ENCODE measurements around the gene RIPOR2. TPM values are rescaled to one million over a fixed set of nuclear protein-coding genes. Genes with fewer than 3 reads are reported as not detected.

The RIPOR2 gene
- total and polyA plus RNA-seq, 8 donors: 2.0 to 19.3 (median 9.4) TPM; not detected in 1

DNA sequence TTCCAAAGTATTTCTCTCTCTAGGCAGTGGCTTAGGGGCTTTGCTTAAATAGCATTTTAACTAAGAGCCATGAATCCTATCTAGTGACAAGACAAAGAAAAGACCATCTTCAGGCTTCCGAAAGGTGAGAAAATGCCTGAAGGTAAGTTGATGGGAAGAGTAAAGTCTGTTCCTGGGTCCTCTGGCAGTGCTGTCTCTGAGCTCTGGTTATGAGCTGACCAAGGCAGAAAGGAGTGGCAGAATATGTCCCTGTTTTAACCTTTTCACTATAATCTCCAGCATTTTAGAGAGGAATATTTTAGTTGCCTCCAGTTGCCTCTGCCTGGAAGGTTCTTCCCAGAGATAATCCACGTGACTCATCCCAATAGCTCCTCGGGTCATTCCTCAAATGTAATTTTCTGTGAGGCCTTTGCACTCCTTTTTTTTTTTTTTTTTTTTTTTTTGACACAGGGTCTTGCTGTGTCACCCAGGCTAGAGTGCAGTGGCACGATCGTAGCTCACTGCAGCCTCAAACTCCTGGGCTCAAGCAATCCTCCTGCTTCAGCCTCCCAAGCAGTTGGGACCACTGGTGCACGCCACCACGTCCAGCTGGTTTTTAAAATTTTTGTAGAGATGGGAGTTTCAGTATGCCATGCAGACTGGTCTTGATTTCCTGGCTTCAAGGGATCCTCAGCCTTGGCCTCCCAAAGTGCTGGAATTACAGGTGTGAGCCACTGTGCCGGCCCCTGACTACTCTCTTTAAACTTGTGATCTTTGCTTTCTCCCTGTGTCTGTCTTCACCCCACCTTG is 133.3 kb downstream of the RIPOR2 start:
- Histone ChIP-seq H3K9me3 (no peaks in the 10 kb centered on the region), H3K27me3 (no peaks in the 10 kb centered on the region), H3K36me3 (peaks cover 0 to 23% (median 10%) of the 10 kb centered on the region in 4 donors), H3K27ac (no peak overlapping the region), H3K4me3 (no peak overlapping the region), H3K4me1 (no peaks in the 10 kb centered on the region)
- DNase-seq: no peak
- intact Hi-C loops (cut with DNase I; ENCODE audit: low total_unique reads): no loop called here
- TF ChIP-seq, protein P1, sequence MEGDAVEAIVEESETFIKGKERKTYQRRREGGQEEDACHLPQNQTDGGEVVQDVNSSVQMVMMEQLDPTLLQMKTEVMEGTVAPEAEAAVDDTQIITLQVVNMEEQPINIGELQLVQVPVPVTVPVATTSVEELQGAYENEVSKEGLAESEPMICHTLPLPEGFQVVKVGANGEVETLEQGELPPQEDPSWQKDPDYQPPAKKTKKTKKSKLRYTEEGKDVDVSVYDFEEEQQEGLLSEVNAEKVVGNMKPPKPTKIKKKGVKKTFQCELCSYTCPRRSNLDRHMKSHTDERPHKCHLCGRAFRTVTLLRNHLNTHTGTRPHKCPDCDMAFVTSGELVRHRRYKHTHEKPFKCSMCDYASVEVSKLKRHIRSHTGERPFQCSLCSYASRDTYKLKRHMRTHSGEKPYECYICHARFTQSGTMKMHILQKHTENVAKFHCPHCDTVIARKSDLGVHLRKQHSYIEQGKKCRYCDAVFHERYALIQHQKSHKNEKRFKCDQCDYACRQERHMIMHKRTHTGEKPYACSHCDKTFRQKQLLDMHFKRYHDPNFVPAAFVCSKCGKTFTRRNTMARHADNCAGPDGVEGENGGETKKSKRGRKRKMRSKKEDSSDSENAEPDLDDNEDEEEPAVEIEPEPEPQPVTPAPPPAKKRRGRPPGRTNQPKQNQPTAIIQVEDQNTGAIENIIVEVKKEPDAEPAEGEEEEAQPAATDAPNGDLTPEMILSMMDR (IDR thresholded peaks at IDR 0.05): no peak
- TF ChIP-seq POLR2A (IDR thresholded peaks at IDR 0.05) (no peak), EP300 (IDR thresholded peaks at IDR 0.05) (no peak), POLR2AphosphoS5 (IDR thresholded peaks at IDR 0.05) (no peak)
- 78 to 95% (median 91%) methylated on average over 6 to 8 of the region's 8 CpGs for WGBS, 5 donors

DNA sequence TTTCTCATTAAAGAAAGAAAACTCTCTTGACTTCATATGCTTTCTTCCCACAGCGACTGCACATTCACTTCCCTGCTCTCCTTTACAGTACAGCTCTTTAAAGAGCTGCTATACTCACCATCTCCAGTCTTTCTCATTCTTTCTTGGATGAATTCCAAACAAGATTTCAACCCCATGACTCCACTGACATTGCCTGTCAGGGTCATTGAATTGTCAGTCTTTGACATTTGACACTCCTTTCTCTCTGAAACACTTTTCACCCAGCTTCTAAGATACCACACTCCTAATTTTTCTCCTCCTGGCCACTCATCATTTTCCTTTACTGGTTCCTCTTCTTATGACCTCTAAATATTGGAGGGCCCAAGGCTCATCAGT is 136.2 kb downstream of the RIPOR2 start:
- WGBS, 5 donors: 90 to 97% (median 91%) methylated on average over 1 of the region's 1 CpG
- H3K9me3 ChIP-seq: no peaks in the 10 kb centered on the region
- DNase-seq: no peak
- H3K27ac ChIP-seq: no peak overlapping the region
- H3K4me1 ChIP-seq: no peaks in the 10 kb centered on the region
- no peaks in the 10 kb centered on the region for H3K27me3 ChIP-seq
- H3K36me3 ChIP-seq: peaks cover 0 to under 1% (median 0%) of the 10 kb centered on the region in 4 donors
- intact Hi-C loops (cut with DNase I; ENCODE audit: low total_unique reads): no loop called here
- no peak overlapping the region for H3K4me3 ChIP-seq
- TF ChIP-seq EP300 (IDR thresholded peaks at IDR 0.05) (no peak), POLR2AphosphoS5 (IDR thresholded peaks at IDR 0.05) (no peak), POLR2A (IDR thresholded peaks at IDR 0.05) (no peak)
- TF ChIP-seq, protein P1 (IDR thresholded peaks at IDR 0.05): no peak

DNA sequence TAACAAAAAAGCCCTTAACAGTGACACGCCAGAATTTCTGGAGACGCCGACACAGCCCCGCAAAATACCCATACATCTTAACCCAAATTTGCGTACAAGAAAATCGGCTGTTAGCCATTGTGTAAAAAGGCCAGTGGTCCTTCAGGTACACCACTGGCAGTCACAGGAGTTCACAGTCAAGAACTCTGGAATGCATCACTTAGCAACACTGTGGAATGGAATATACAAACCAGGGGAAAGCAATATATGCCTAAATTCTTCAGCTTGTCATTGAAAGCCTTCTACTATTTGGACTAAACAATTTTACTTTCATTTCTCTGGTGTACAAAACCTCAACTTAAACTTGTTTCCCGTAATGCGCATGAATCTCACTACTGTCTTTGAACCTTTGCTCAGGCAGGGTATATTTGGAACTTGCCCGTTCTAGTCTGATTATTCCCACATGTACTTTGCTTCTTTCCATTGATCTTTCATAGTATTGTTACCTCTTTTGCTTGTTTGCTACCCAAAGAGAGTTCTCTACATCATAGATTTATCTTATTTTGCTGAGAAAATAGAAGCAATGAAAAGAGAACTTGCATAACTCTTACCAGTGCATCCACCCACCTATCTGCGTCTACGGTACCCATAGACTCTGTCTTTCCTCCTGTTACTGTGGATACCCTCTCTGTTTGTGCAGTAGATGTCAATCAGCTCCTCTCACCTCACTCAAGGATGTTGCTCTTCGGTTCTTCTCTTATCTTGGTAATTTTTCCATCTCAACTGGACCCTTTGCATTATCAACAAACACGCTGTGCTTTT is 136.8 kb downstream of the RIPOR2 start, which contains the start of gene ARMH2:
TSS of gene ARMH2 (minus strand) at position 178 of the 801 bp plus-strand sequence. CDS start at position 118, 60 bp downstream.
- no peaks in the 10 kb centered on the region for H3K4me1 ChIP-seq
- H3K36me3 ChIP-seq: no peaks in the 10 kb centered on the region
- TF ChIP-seq POLR2AphosphoS5 (IDR thresholded peaks at IDR 0.05): no peak
- TF ChIP-seq, protein P1 (IDR thresholded peaks at IDR 0.05): no peak
- no peak for TF ChIP-seq POLR2A (IDR thresholded peaks at IDR 0.05)
- TF ChIP-seq EP300 (IDR thresholded peaks at IDR 0.05): no peak
- no peaks in the 10 kb centered on the region for H3K9me3 ChIP-seq
- 91 to 95% (median 92%) methylated on average over 13 of the region's 13 CpGs for WGBS, 5 donors
- H3K27me3 ChIP-seq: no peaks in the 10 kb centered on the region
- no peak within 1 kb of the TSS for H3K27ac ChIP-seq
- DNase-seq: no peak
- no peak within 1 kb of the TSS for H3K4me3 ChIP-seq
- intact Hi-C loops (cut with DNase I; ENCODE audit: low total_unique reads): no loop called here

DNA sequence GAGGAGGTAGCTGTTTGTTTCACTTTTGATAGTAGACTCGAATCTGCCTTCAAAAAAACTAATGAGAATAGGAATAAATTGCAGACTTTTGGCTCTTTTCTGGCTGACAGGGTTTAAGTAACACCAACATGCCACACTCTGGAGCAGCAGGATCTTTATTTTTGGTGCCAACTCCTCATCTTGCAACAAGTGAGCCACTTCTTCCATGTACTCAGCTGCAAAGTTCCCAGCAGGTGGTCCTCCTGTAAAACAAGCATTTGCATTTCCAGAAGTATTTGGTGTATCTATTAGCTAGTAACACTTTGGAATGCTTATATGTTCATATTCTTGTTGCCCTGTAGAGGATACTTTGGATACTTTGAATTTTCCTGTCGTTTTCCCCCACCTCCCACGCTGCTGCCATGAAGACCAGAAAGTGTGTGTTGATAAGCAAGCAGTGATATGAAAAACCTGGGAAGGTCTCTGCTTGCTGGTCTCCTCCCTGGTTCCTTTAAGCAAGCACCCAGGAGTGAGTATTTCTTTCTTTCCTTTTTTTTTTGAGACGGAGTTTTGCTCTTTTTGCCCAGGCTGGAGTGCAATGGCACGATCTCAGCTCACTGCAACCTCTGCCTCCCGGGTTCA is 138.1 kb downstream of the RIPOR2 start:
- 68 to 76% (median 73%) methylated on average over 6 of the region's 6 CpGs for WGBS, 5 donors
- Histone ChIP-seq H3K36me3 (no peaks in the 10 kb centered on the region), H3K4me1 (no peaks in the 10 kb centered on the region), H3K27me3 (no peaks in the 10 kb centered on the region), H3K9me3 (no peaks in the 10 kb centered on the region), H3K27ac (no peak overlapping the region), H3K4me3 (no peak overlapping the region)
- intact Hi-C loops (cut with DNase I; ENCODE audit: low total_unique reads): no loop called here
- TF ChIP-seq POLR2AphosphoS5 (IDR thresholded peaks at IDR 0.05) (no peak), EP300 (IDR thresholded peaks at IDR 0.05) (no peak), POLR2A (IDR thresholded peaks at IDR 0.05) (no peak)
- peak in 1 of 2 donors; percentile 26 for DNase-seq

Data from stomach (tissue), 9 donors.